GM19452 (cell line): ENCODE data around the gene TFPI2.

Experiments used
- ATAC-seq: cut with Tn5 transposase; IDR thresholded peaks from one replicate; pipeline ENCODE4 v1.9.1; 2021; ENCODE audit not compliant: unreplicated experiment

Gene TFPI2

DNA sequence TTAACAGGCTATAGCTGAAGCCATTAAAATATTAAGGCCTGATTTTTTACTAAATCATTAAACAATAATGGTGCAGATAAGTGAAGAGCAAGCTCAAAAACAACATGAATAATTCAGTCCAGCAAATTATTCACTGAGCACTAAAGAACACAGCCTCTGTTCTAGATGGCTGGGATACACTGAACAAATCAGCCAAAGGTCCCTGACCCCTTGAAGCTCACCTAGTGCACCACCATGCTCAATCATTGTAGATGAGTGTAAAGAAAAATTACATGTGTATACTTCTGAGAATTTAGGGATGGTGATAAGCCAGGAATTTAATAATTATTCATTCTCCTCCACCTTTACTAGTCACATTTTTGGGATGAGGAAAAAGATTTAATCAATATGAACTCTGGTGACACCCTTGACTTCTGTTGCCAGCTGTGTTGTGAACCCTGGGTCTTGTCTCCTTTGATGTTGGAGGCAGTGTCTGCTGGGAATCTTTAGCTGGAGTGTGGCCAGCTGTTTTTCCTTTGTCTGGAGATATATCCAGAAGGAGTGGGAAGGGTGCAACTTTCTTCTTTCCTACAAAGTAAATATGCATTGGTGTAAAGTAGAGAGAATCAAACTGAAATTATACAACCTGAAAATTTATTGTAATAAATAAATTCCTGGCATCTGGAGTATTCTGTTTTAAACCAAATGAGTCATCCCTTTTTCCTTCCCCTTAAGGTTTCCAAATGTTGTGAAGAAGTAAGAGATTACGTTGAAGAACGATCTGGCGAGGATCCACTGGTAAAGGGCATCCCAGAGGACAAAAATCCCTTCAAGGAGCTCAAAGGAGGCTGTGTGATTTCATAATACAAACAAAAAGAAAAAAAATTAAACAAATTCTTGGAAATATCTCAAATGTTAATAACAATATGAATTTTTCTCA is 19.8 kb upstream of the TFPI2 start:
- no peak for ATAC-seq

GRCh38 chr7:93906267-93906666 is 15.7 kb upstream of the TFPI2 start, which contains the start of gene GNGT1:
GNGT1 (plus strand) TSS chr7:93906567; CDS start chr7:93906747, 180 bp downstream.
- no peak for ATAC-seq

- no peak for ATAC-seq
Measured at GRCh38 chr7:93902777-93903423, 12.3 kb upstream of the TFPI2 start.

- ATAC-seq: no peak
Measured at GRCh38 chr7:93897680-93898079, 7.1 kb upstream of the TFPI2 start.

GRCh38 chr7:93895859-93896600 is 5.5 kb upstream of the TFPI2 start:
- ATAC-seq: no peak

DNA sequence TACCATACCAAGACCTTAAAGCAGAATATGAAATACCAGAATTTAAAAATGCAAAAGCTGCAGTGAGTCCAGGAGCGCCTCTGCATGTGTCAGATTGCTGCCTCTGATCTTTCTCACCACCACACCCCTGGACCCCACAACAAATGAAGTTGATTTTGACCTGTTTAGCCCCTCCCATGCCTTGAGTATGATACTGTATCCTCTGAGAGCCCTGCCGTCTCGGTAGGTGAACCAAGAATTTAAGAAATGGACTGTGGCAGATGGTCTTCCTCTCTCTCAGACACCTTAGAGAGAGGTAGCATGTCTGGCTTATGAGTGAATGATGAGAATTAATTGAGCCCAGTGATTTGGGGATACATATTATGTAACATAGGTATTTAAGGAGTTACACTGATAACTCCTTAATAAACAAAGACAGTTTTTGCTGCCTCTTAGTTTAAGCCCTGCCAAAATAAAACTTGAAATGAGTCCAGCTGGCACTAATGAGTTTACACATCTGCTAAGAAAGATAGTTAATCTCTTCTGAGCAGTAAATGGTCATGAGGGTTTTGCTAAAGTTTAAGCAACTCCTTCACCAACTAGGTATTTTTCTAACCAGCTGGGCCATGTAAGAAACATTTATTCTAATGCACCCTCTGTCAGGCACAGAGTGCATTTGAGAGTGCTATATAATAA is 4.5 kb upstream of the TFPI2 start:
- no peak for ATAC-seq

- no peak for ATAC-seq
Measured at GRCh38 chr7:93894426-93894825, 3.9 kb upstream of the TFPI2 start.

- ATAC-seq: peak; percentile 74
Measured at GRCh38 chr7:93890041-93890463, 501 bp downstream of the TFPI2 start.

DNA sequence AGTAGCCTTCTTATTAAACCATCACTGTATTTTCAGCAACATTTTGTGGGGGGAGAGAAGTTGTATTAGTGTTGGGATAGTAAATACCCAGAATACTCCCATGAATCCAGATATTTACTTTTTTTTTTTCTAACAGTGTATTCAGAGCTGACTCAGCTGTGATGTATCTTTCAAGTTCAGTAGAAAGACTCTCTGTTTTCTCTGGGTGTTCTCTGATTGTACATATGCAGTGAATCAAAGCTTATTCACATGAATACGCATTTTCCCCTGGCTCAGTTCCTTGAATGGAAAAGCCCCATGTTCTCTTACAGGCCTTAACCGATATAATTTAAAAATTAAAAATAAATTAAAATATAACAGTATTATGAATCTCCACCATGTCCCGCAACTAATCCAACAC is 1.3 kb downstream of the TFPI2 start:
- no peak for ATAC-seq

- ATAC-seq: no peak
Measured at GRCh38 chr7:93884541-93884940, 6.0 kb downstream of the TFPI2 start.

- no peak for ATAC-seq
Measured at GRCh38 chr7:93883917-93884345, 6.6 kb downstream of the TFPI2 start.

GRCh38 chr7:93883078-93883916 is 7.3 kb downstream of the TFPI2 start:
- ATAC-seq: no peak

- ATAC-seq: no peak
Measured at GRCh38 chr7:93882468-93882867, 8.1 kb downstream of the TFPI2 start.

DNA sequence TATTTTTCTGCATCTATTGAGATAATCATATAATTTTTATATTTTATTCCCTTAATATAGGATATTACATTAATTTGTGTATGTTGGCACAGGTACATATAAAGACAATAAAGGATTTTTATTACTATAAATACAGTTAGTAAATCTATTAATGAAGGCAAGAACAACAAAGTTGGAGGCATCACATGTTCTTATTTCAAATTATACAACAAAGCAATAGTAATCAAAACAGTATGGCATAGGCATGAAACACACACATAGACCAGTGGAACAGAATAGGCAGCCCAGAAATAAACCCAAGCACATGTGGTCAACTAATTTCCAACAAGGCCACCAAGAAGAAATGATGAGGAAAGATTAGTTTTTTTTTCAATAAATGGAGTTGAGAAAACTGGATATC is 11.2 kb downstream of the TFPI2 start:
- no peak for ATAC-seq

GRCh38 chr7:93877742-93878141 is 12.8 kb downstream of the TFPI2 start:
- ATAC-seq: no peak

DNA sequence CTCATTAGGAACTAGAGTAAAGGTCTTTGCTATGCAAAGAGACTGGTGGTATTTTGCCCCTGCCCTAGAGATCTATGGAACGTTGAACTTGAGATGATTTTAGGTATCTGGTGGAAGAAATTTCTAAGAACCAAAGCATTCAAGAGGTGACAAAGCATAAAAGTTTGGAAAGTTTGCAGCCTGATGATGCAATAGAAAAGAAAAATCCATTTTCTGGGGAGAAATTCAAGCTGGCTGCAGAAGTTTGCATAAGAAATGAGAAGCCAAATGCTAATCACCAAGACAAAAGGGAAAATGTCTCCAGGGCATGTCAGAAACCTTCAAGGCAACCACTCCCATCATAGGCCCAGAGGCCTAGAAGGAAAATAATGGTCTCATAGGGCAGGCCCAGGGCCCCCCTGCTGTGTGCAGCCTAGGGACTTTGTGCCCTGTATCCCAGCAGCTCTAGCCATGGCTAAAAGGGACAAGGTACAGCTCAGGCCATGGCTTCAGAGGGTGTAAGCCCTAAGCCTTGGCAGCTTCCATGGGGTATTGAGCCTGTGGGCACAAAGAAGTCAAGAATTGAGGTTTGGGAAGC is 16.5 kb downstream of the TFPI2 start:
- no peak for ATAC-seq

- ATAC-seq: no peak
Measured at GRCh38 chr7:93866886-93867285, 23.7 kb downstream of the TFPI2 start.

DNA sequence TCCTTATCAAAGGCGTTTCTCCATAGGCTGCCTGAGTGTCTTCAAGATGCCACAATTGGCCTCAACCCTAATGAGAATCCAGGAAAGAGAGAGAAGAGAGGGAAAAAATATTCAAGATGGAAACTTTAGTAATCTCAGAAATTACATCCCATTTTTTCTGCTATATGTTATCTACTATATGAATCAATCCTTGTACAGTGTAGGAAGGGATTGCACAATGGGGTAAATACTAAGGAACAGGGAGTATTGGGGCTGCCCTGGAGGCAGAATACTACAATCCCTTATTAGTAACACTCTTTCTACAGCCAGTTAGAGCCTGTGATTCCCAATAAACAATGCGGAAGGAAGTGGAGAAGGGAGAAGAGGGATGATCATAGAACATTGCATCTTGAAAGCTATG is 27.9 kb downstream of the TFPI2 start:
- no peak for ATAC-seq

DNA sequence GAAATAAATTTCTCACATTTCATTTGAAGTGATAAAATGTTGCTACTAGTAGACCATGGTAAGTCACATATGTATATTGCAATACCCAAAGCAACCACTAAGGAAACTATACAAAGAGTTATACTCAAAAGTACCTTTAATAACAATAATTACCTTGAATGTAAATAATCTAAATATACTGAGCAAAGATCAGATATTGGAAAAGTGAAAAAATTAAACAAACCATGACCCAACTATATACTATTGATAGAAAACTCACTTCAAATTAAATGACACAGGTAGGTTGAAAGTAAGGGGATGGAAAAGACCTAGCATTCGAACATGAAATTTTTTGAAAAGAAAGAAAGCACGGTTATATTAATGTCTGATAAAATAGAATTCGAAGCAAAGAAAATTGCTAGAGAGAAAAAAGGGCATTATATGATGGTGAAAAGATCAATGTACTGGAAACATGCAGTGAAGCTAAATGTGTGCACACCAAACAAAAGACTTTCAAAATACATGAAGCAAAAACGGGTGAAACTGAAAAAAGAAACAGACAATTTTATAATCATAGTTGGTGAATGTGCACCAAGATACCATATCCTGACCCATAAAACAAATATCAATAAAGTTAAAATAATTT is 29.1 kb downstream of the TFPI2 start:
- ATAC-seq: no peak
